Measurements from ENCODE around the gene TPT1.
"Not testable (repeated sequence)": the region's sequence is repeated elsewhere in the genome, so short reads cannot be mapped to it uniquely, and the experiment has no call there.

The TPT1 gene

GRCh38 chr13:45302507-45302906 is 38.5 kb downstream of the TPT1 start:
- Histone ChIP-seq H3K27me3 (ENCODE audit: control insufficient read depth in 1 of 2, insufficient read depth in 2 of 2, low read length in 2 of 2) (peaks cover 9 to 22% of the 10 kb centered on the region in 2 donors), H3K4me3 (ENCODE audit: low read length in 2 of 2) (no peak overlapping the region), H3K4me1 (ENCODE audit: control insufficient read depth, insufficient read depth, low read length) (no peaks in the 10 kb centered on the region), H3K27ac (ENCODE audit: low read length) (no peak overlapping the region), H3K9ac (ENCODE audit: low read length in 2 of 2) (no peak overlapping the region), H3K9me3 (ENCODE audit: control insufficient read depth in 2 of 2, low read length in 2 of 2) (no peaks in the 10 kb centered on the region), H3K36me3 (ENCODE audit: control insufficient read depth in 2 of 2, insufficient read depth in 2 of 2, low read length in 2 of 2) (no peaks in the 10 kb centered on the region)

GRCh38 chr13:45301263-45301662 is 39.7 kb downstream of the TPT1 start:
- H3K9me3 ChIP-seq (ENCODE audit: control insufficient read depth in 2 of 2, low read length in 2 of 2) = no peaks in the 10 kb centered on the region
- no peak overlapping the region for H3K27ac ChIP-seq (ENCODE audit: low read length)
- H3K4me3 ChIP-seq (ENCODE audit: low read length in 2 of 2) = no peak overlapping the region
- H3K4me1 ChIP-seq (ENCODE audit: control insufficient read depth, insufficient read depth, low read length) = no peaks in the 10 kb centered on the region
- H3K36me3 ChIP-seq (ENCODE audit: control insufficient read depth in 2 of 2, insufficient read depth in 2 of 2, low read length in 2 of 2) = no peaks in the 10 kb centered on the region
- peaks cover 9 to 14% of the 10 kb centered on the region in 2 donors for H3K27me3 ChIP-seq (ENCODE audit: control insufficient read depth in 1 of 2, insufficient read depth in 2 of 2, low read length in 2 of 2)
- H3K9ac ChIP-seq (ENCODE audit: low read length in 2 of 2) = no peak overlapping the region

GRCh38 chr13:45300190-45300985 is 40.6 kb downstream of the TPT1 start:
- no peaks in the 10 kb centered on the region for H3K36me3 ChIP-seq (ENCODE audit: control insufficient read depth in 2 of 2, insufficient read depth in 2 of 2, low read length in 2 of 2)
- H3K27me3 ChIP-seq (ENCODE audit: control insufficient read depth in 1 of 2, insufficient read depth in 2 of 2, low read length in 2 of 2) = peaks cover 9 to 14% of the 10 kb centered on the region in 2 donors
- H3K4me1 ChIP-seq (ENCODE audit: control insufficient read depth, insufficient read depth, low read length) = no peaks in the 10 kb centered on the region
- no peak overlapping the region for H3K27ac ChIP-seq (ENCODE audit: low read length)
- H3K4me3 ChIP-seq (ENCODE audit: low read length in 2 of 2) = no peak overlapping the region
- H3K9ac ChIP-seq (ENCODE audit: low read length in 2 of 2) = no peak overlapping the region
- H3K9me3 ChIP-seq (ENCODE audit: control insufficient read depth in 2 of 2, low read length in 2 of 2) = no peaks in the 10 kb centered on the region

- H3K9ac ChIP-seq (ENCODE audit: low read length in 2 of 2) = no peak overlapping the region
- no peaks in the 10 kb centered on the region for H3K36me3 ChIP-seq (ENCODE audit: control insufficient read depth in 2 of 2, insufficient read depth in 2 of 2, low read length in 2 of 2)
- H3K27ac ChIP-seq (ENCODE audit: low read length) = no peak overlapping the region
- H3K4me1 ChIP-seq (ENCODE audit: control insufficient read depth, insufficient read depth, low read length) = no peaks in the 10 kb centered on the region
- H3K4me3 ChIP-seq (ENCODE audit: low read length in 2 of 2) = no peak overlapping the region
- no peaks in the 10 kb centered on the region for H3K9me3 ChIP-seq (ENCODE audit: control insufficient read depth in 2 of 2, low read length in 2 of 2)
- H3K27me3 ChIP-seq (ENCODE audit: control insufficient read depth in 1 of 2, insufficient read depth in 2 of 2, low read length in 2 of 2) = peaks cover 4 to 9% of the 10 kb centered on the region in 2 donors
Measured at GRCh38 chr13:45299194-45299593, 41.8 kb downstream of the TPT1 start.

- H3K4me3 ChIP-seq (ENCODE audit: low read length in 2 of 2); H3K27me3 ChIP-seq (ENCODE audit: control insufficient read depth in 1 of 2, insufficient read depth in 2 of 2, low read length in 2 of 2); H3K9ac ChIP-seq (ENCODE audit: low read length in 2 of 2); H3K36me3 ChIP-seq (ENCODE audit: control insufficient read depth in 2 of 2, insufficient read depth in 2 of 2, low read length in 2 of 2); H3K27ac ChIP-seq (ENCODE audit: low read length); H3K4me1 ChIP-seq (ENCODE audit: control insufficient read depth, insufficient read depth, low read length); H3K9me3 ChIP-seq (ENCODE audit: control insufficient read depth in 2 of 2, low read length in 2 of 2): not testable (repeated sequence)
Measured at GRCh38 chr13:45298550-45298949, 42.4 kb downstream of the TPT1 start.

GRCh38 chr13:45298206-45298505 is 42.8 kb downstream of the TPT1 start:
- no peaks in the 10 kb centered on the region for H3K36me3 ChIP-seq (ENCODE audit: control insufficient read depth in 2 of 2, insufficient read depth in 2 of 2, low read length in 2 of 2)
- H3K27ac ChIP-seq (ENCODE audit: low read length) = no peak overlapping the region
- no peaks in the 10 kb centered on the region for H3K4me1 ChIP-seq (ENCODE audit: control insufficient read depth, insufficient read depth, low read length)
- no peak overlapping the region for H3K9ac ChIP-seq (ENCODE audit: low read length in 2 of 2)
- H3K4me3 ChIP-seq (ENCODE audit: low read length in 2 of 2) = no peak overlapping the region
- no peaks in the 10 kb centered on the region for H3K9me3 ChIP-seq (ENCODE audit: control insufficient read depth in 2 of 2, low read length in 2 of 2)
- H3K27me3 ChIP-seq (ENCODE audit: control insufficient read depth in 1 of 2, insufficient read depth in 2 of 2, low read length in 2 of 2) = peaks cover 0 to 4% of the 10 kb centered on the region in 2 donors

- no peak overlapping the region for H3K9ac ChIP-seq (ENCODE audit: low read length in 2 of 2)
- H3K4me3 ChIP-seq (ENCODE audit: low read length in 2 of 2) = no peak overlapping the region
- no peaks in the 10 kb centered on the region for H3K9me3 ChIP-seq (ENCODE audit: control insufficient read depth in 2 of 2, low read length in 2 of 2)
- H3K36me3 ChIP-seq (ENCODE audit: control insufficient read depth in 2 of 2, insufficient read depth in 2 of 2, low read length in 2 of 2) = no peaks in the 10 kb centered on the region
- H3K27me3 ChIP-seq (ENCODE audit: control insufficient read depth in 1 of 2, insufficient read depth in 2 of 2, low read length in 2 of 2) = peaks cover 0 to 3% of the 10 kb centered on the region in 2 donors
- no peak overlapping the region for H3K27ac ChIP-seq (ENCODE audit: low read length)
- no peaks in the 10 kb centered on the region for H3K4me1 ChIP-seq (ENCODE audit: control insufficient read depth, insufficient read depth, low read length)
Measured at GRCh38 chr13:45297456-45298205, 43.4 kb downstream of the TPT1 start.

- H3K4me1 ChIP-seq (ENCODE audit: control insufficient read depth, insufficient read depth, low read length) = no peaks in the 10 kb centered on the region
- no peaks in the 10 kb centered on the region for H3K27me3 ChIP-seq (ENCODE audit: control insufficient read depth in 1 of 2, insufficient read depth in 2 of 2, low read length in 2 of 2)
Measured at GRCh38 chr13:45296259-45296658, 44.7 kb downstream of the TPT1 start.

GRCh38 chr13:45295536-45295935 is 45.4 kb downstream of the TPT1 start:
- H3K4me1 ChIP-seq (ENCODE audit: control insufficient read depth, insufficient read depth, low read length) = no peaks in the 10 kb centered on the region
- no peaks in the 10 kb centered on the region for H3K9me3 ChIP-seq (ENCODE audit: control insufficient read depth in 2 of 2, low read length in 2 of 2)
- no peaks in the 10 kb centered on the region for H3K27me3 ChIP-seq (ENCODE audit: control insufficient read depth in 1 of 2, insufficient read depth in 2 of 2, low read length in 2 of 2)
- no peak overlapping the region for H3K27ac ChIP-seq (ENCODE audit: low read length)
- H3K9ac ChIP-seq (ENCODE audit: low read length in 2 of 2) = no peak overlapping the region
- peaks cover 0 to 2% of the 10 kb centered on the region in 2 donors for H3K36me3 ChIP-seq (ENCODE audit: control insufficient read depth in 2 of 2, insufficient read depth in 2 of 2, low read length in 2 of 2)
- no peak overlapping the region for H3K4me3 ChIP-seq (ENCODE audit: low read length in 2 of 2)

More at GRCh38 chr13:45296259-45296658, 44.7 kb downstream of the TPT1 start:
- H3K27ac ChIP-seq (ENCODE audit: low read length) = no peak overlapping the region
- no peak overlapping the region for H3K9ac ChIP-seq (ENCODE audit: low read length in 2 of 2)
- no peaks in the 10 kb centered on the region for H3K9me3 ChIP-seq (ENCODE audit: control insufficient read depth in 2 of 2, low read length in 2 of 2)
- no peak overlapping the region for H3K4me3 ChIP-seq (ENCODE audit: low read length in 2 of 2)
- H3K36me3 ChIP-seq (ENCODE audit: control insufficient read depth in 2 of 2, insufficient read depth in 2 of 2, low read length in 2 of 2) = no peaks in the 10 kb centered on the region

- H3K27ac ChIP-seq (ENCODE audit: low read length) = no peak overlapping the region
- H3K27me3 ChIP-seq (ENCODE audit: control insufficient read depth in 1 of 2, insufficient read depth in 2 of 2, low read length in 2 of 2) = no peaks in the 10 kb centered on the region
- H3K9ac ChIP-seq (ENCODE audit: low read length in 2 of 2) = no peak overlapping the region
- no peak overlapping the region for H3K4me3 ChIP-seq (ENCODE audit: low read length in 2 of 2)
- H3K9me3 ChIP-seq (ENCODE audit: control insufficient read depth in 2 of 2, low read length in 2 of 2) = no peaks in the 10 kb centered on the region
- no peaks in the 10 kb centered on the region for H3K4me1 ChIP-seq (ENCODE audit: control insufficient read depth, insufficient read depth, low read length)
- H3K36me3 ChIP-seq (ENCODE audit: control insufficient read depth in 2 of 2, insufficient read depth in 2 of 2, low read length in 2 of 2) = peaks cover 0 to 4% of the 10 kb centered on the region in 2 donors
Measured at GRCh38 chr13:45292176-45292575, 48.8 kb downstream of the TPT1 start.

Measured in stomach smooth muscle (tissue), 2 donors.